IgD-negative memory B cell (primary cell): ENCODE measurements around the gene TRAF5. TPM values are rescaled to one million over a fixed set of nuclear protein-coding genes. Genes with fewer than 3 reads are reported as not detected.
"Not testable (repeated sequence)": the region's sequence is repeated elsewhere in the genome, so short reads cannot be mapped to it uniquely, and the experiment has no call there.

ENCODE experiments used
- H3K27ac Mint-ChIP-seq, 3 donors: one replicate each; pipeline ENCODE4 v1.8.0; 2020 to 2022; ENCODE audit warnings: mild to moderate bottlenecking in 3 of 3, mixed read lengths in 3 of 3, moderate library complexity in 1 of 3
- H3K27me3 Mint-ChIP-seq: one replicate; pipeline ENCODE4 v1.8.0; 2021; ENCODE audit warnings: mixed read lengths
- H3K36me3 Mint-ChIP-seq: one replicate; pipeline ENCODE4 v1.8.0; 2020; ENCODE audit warnings: mild to moderate bottlenecking, mixed read lengths
- H3K4me1 Mint-ChIP-seq, 3 donors: one replicate each; pipeline ENCODE4 v1.8.0; 2020 to 2022; ENCODE audit warnings: mixed read lengths in 3 of 3, mild to moderate bottlenecking in 1 of 3
- H3K4me3 Mint-ChIP-seq, 4 donors: one replicate each; pipeline ENCODE4 v1.8.0; 2020 to 2022; ENCODE audit warnings: mild to moderate bottlenecking in 4 of 4, mixed read lengths in 4 of 4, moderate library complexity in 3 of 4
- H3K9me3 Mint-ChIP-seq, 3 donors: one replicate each; pipeline ENCODE4 v1.8.0; 2020 to 2021; ENCODE audit warnings: mixed read lengths in 3 of 3, mild to moderate bottlenecking in 1 of 3
- polyA plus RNA-seq: library from polyadenylated mRNA; unstranded; fragments of 300-500 nt; fragmentation: Illumina TruSeq; gene quantifications from one replicate; pipeline ENCODE4 v1.2.3, GENCODE V29; 2021

The TRAF5 gene
- polyA plus RNA-seq, 1 donor from 2014 or later = 78.6 TPM

- not testable (repeated sequence) for H3K27ac Mint-ChIP-seq, H3K9me3 Mint-ChIP-seq, H3K27me3 Mint-ChIP-seq, H3K4me3 Mint-ChIP-seq, H3K4me1 Mint-ChIP-seq
- peaks cover 16% of the 10 kb centered on the region for H3K36me3 Mint-ChIP-seq
Measured at GRCh38 chr1:211390829-211391228, 64.2 kb downstream of the TRAF5 start.

- H3K27me3 Mint-ChIP-seq = no peaks in the 10 kb centered on the region
- H3K4me1 Mint-ChIP-seq = peaks cover 0 to 1% (median 0%) of the 10 kb centered on the region in 3 donors
- H3K27ac Mint-ChIP-seq = no peak overlapping the region
Measured at GRCh38 chr1:211393203-211393602, 66.6 kb downstream of the TRAF5 start.

GRCh38 chr1:211398266-211398930 is 71.8 kb downstream of the TRAF5 start:
- H3K27me3 Mint-ChIP-seq = not testable (repeated sequence)

More at GRCh38 chr1:211393203-211393602, 66.6 kb downstream of the TRAF5 start:
- H3K4me3 Mint-ChIP-seq = no peak overlapping the region
- peaks cover 16% of the 10 kb centered on the region for H3K36me3 Mint-ChIP-seq
- no peaks in the 10 kb centered on the region for H3K9me3 Mint-ChIP-seq

GRCh38 chr1:211399851-211400393 is 73.3 kb downstream of the TRAF5 start:
- H3K27me3 Mint-ChIP-seq, H3K36me3 Mint-ChIP-seq, H3K9me3 Mint-ChIP-seq: not testable (repeated sequence)
- peaks cover 4 to 17% (median 16%) of the 10 kb centered on the region in 3 donors for H3K4me1 Mint-ChIP-seq
- H3K4me3 Mint-ChIP-seq = peak overlapping the region in 3 of 4 donors; percentile 3 to 80 (median 22)
- peak overlapping the region; percentile 46 to 80 (median 72) for H3K27ac Mint-ChIP-seq

More at GRCh38 chr1:211398266-211398930, 71.8 kb downstream of the TRAF5 start:
- not testable (repeated sequence) for H3K9me3 Mint-ChIP-seq, H3K4me3 Mint-ChIP-seq, H3K27ac Mint-ChIP-seq
- peaks cover 11% of the 10 kb centered on the region for H3K36me3 Mint-ChIP-seq
- H3K4me1 Mint-ChIP-seq = peaks cover 4 to 17% (median 16%) of the 10 kb centered on the region in 3 donors

GRCh38 chr1:211401751-211402150 is 75.1 kb downstream of the TRAF5 start:
- H3K27me3 Mint-ChIP-seq, H3K4me3 Mint-ChIP-seq, H3K27ac Mint-ChIP-seq, H3K9me3 Mint-ChIP-seq, H3K36me3 Mint-ChIP-seq: not testable (repeated sequence)
- H3K4me1 Mint-ChIP-seq = peaks cover 4 to 17% (median 16%) of the 10 kb centered on the region in 3 donors

- not testable (repeated sequence) for H3K4me1 Mint-ChIP-seq, H3K27ac Mint-ChIP-seq, H3K36me3 Mint-ChIP-seq, H3K27me3 Mint-ChIP-seq, H3K9me3 Mint-ChIP-seq, H3K4me3 Mint-ChIP-seq
Measured at GRCh38 chr1:211406086-211406485, 79.5 kb downstream of the TRAF5 start.

- not testable (repeated sequence) for H3K27me3 Mint-ChIP-seq, H3K9me3 Mint-ChIP-seq, H3K4me1 Mint-ChIP-seq, H3K36me3 Mint-ChIP-seq, H3K27ac Mint-ChIP-seq
- peak overlapping the region in 1 of 4 donors; percentile 22 for H3K4me3 Mint-ChIP-seq
Measured at GRCh38 chr1:211407749-211408148, 81.1 kb downstream of the TRAF5 start.

GRCh38 chr1:211411639-211412038 is 85.0 kb downstream of the TRAF5 start:
- H3K36me3 Mint-ChIP-seq = peaks cover 6% of the 10 kb centered on the region
- H3K4me1 Mint-ChIP-seq = peaks cover 9 to 11% (median 11%) of the 10 kb centered on the region in 3 donors
- H3K27me3 Mint-ChIP-seq = no peaks in the 10 kb centered on the region
- peaks cover 0 to 2% (median 1%) of the 10 kb centered on the region in 3 donors for H3K9me3 Mint-ChIP-seq
- H3K4me3 Mint-ChIP-seq = no peak overlapping the region
- H3K27ac Mint-ChIP-seq = no peak overlapping the region

- H3K36me3 Mint-ChIP-seq = peaks cover 2% of the 10 kb centered on the region
- peak overlapping the region; percentile 71 to 93 (median 78) for H3K4me3 Mint-ChIP-seq
- peaks cover 10 to 14% (median 11%) of the 10 kb centered on the region in 3 donors for H3K4me1 Mint-ChIP-seq
- no peaks in the 10 kb centered on the region for H3K27me3 Mint-ChIP-seq
- peak overlapping the region in 2 of 3 donors; percentile 45 to 68 for H3K27ac Mint-ChIP-seq
- no peaks in the 10 kb centered on the region for H3K9me3 Mint-ChIP-seq
Measured at GRCh38 chr1:211415700-211416099, 89.1 kb downstream of the TRAF5 start.

- H3K4me3 Mint-ChIP-seq = peak overlapping the region; percentile 71 to 93 (median 78)
- H3K36me3 Mint-ChIP-seq, H3K27me3 Mint-ChIP-seq, H3K9me3 Mint-ChIP-seq: not testable (repeated sequence)
- H3K4me1 Mint-ChIP-seq = peaks cover 10 to 14% (median 11%) of the 10 kb centered on the region in 3 donors
- peak overlapping the region in 2 of 3 donors; percentile 45 to 68 for H3K27ac Mint-ChIP-seq
Measured at GRCh38 chr1:211416246-211416627, 89.6 kb downstream of the TRAF5 start.

- not testable (repeated sequence) for H3K36me3 Mint-ChIP-seq, H3K9me3 Mint-ChIP-seq, H3K27me3 Mint-ChIP-seq
- peaks cover 10 to 14% (median 11%) of the 10 kb centered on the region in 3 donors for H3K4me1 Mint-ChIP-seq
- H3K27ac Mint-ChIP-seq = peak overlapping the region in 1 of 3 donors; percentile 74
- H3K4me3 Mint-ChIP-seq = peak overlapping the region; percentile 75 to 87 (median 81)
Measured at GRCh38 chr1:211416628-211417323, 90.1 kb downstream of the TRAF5 start.

GRCh38 chr1:211420389-211420788 is 93.8 kb downstream of the TRAF5 start:
- no peaks in the 10 kb centered on the region for H3K27me3 Mint-ChIP-seq
- H3K4me3 Mint-ChIP-seq = no peak overlapping the region
- peaks cover 9 to 12% (median 9%) of the 10 kb centered on the region in 3 donors for H3K4me1 Mint-ChIP-seq
- no peak overlapping the region for H3K27ac Mint-ChIP-seq
- H3K36me3 Mint-ChIP-seq = peaks cover 4% of the 10 kb centered on the region
- no peaks in the 10 kb centered on the region for H3K9me3 Mint-ChIP-seq

GRCh38 chr1:211420845-211421454 is 94.3 kb downstream of the TRAF5 start:
- peaks cover 5 to 7% (median 5%) of the 10 kb centered on the region in 3 donors for H3K4me1 Mint-ChIP-seq
- H3K4me3 Mint-ChIP-seq = no peak overlapping the region
- H3K36me3 Mint-ChIP-seq = peaks cover 3% of the 10 kb centered on the region
- H3K27me3 Mint-ChIP-seq = no peaks in the 10 kb centered on the region
- no peak overlapping the region for H3K27ac Mint-ChIP-seq
- no peaks in the 10 kb centered on the region for H3K9me3 Mint-ChIP-seq

GRCh38 chr1:211424018-211424417 is 97.4 kb downstream of the TRAF5 start:
- no peaks in the 10 kb centered on the region for H3K27me3 Mint-ChIP-seq
- H3K9me3 Mint-ChIP-seq = no peaks in the 10 kb centered on the region
- peaks cover 2% of the 10 kb centered on the region for H3K36me3 Mint-ChIP-seq
- H3K27ac Mint-ChIP-seq = no peak overlapping the region
- H3K4me1 Mint-ChIP-seq = no peaks in the 10 kb centered on the region
- no peak overlapping the region for H3K4me3 Mint-ChIP-seq
